Measurements from ENCODE around the gene IRF8. TPM values are rescaled to one million over a fixed set of nuclear protein-coding genes. Genes with fewer than 3 reads are reported as not detected.
"Not testable (repeated sequence)": the region's sequence is repeated elsewhere in the genome, so short reads cannot be mapped to it uniquely, and the experiment has no call there.

The IRF8 gene
- total RNA-seq, 1 donor from 2014 or later = 12.2 TPM

DNA sequence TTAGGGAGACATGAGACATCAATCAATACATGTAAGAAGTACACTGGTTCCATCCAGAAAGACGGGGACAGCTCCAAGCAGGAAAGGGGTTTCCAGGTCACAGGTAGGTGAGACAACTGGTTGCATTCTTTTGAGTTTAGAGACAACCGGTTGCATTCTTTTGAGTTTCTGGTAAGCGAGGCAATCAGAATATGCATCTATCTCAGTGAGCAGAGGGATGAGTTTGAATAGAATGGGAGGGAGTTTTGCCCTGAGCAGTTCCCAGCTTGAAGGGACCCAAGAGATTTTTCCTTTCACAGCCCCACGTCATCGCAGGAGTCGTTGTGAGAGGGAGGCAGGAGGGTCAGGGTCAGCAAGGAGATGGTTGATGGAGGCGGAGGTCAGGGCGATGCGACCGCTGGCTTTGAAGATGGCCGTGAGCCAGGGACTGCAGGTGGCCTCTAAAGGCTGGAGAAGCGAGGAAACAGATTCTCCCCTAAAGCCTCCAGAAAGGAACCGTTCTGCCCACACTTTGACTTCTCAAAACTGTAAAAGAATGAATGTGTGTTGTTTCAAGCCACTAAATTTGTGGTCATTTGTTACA, 36.5 kb downstream of the IRF8 start:
- DNase-seq = no peak

DNA sequence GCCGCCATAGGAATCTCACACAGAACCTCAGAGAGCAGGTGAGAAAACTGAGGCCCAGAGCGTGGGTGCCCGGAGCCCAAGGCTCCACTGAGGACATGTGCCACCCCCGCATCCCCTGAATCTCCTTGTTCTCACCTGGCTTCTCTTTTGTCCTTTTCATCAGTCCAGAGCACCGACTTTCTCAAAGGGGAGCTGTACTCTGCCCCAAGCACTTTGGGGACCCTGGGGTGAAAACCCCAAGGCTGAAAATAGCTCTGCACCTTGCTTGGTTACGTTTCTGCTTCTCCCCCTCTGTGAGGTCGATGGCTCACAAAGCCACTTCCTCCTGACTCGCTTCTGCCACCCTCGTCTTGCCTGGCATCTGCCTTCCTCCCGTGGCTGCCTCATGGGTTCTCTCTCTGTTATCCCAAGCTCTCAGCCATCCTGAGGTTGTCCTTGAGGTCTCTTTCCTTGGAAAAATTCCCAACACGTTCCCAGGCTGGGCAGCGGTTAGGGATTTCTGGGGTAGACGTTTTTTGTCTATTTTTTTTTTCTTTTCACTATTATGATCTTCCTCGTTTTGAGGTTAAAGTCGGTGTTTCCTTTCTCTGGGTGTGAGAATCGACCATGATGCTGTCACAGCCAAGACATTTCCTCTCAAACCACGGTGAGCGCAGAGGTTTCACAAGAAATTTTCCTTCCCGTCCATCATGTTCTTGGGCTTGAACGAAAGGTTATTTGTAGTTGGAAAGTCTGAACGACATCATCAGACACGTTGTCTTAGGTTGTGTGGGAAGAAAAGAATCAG, 37.2 kb downstream of the IRF8 start:
- peak; percentile 28 for DNase-seq

DNA sequence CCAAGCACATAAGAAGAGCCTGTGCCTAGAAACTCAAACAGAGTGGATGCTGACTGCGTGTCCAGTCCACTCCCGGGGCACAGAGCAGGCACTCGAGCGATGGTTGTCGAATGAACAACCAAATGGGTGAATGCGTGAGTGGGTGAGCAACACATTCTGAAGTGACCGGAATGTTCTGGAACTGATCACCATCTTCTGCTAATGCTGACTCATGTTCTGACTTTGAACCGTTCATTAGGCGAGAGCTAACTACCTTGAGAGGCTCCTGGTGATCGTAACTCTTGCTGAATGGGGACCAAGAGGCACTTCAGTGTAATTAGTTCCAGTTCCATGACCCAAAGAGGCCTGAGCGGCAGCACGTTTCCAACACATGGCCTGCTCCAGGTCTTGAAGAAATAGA, 37.9 kb downstream of the IRF8 start:
- DNase-seq = no peak

DNA sequence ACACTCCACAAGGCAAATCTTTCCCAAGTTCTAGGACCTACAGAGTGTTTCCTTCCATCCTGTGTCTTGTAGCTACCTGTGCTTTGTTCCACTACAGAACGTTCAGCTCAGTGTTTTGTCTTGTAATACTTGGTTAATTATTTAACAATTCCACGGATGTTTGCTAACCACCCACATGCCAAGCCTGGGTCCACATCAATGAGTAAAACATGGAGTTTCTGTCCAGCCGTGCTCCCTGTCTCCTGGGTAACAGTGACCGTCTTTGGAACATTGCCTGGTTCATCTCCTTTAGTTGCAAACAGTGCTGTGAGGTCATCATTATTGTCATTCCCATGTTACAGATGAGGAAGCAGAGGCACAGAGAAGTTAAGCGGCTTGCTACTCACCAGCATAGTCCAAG, 41.3 kb downstream of the IRF8 start:
- no peak for DNase-seq

DNA sequence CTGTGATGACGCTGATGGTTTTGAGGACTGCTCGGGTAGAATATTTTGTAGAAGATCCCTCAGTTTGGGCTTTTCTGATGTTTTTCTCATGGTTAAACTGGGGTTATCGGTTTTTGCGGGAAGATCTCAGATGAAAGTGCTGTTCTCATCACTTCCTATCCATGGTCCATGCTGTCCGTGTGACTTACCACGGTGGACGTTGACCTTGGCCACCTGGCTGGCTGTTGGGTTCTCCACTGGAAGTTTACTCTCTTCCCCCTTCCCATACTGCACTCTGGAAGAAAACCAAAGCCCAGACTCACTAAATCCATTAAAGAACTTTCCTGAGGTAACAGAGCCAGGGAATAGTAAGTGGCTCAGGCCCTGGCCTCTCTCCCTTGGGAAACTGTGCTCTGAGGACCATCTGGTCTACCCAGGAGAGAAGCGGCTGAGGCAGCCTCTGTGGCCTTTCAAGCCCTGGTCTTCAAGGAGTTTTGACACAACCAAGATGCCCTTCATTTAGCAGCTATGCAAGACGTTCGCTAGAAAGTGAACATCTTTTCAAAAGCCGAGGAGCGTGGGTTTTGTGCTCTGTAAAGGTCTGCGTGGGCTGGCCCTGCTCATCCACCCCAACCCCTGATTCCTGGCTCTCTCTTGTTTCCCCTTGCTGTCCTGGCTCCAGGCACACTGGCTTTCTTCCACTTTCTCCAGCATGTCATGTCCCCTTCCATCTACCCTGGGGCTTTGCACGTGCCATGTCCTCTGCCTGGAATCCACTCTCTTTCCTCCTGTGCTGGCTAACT, 43.1 kb downstream of the IRF8 start:
- no peak for DNase-seq

DNA sequence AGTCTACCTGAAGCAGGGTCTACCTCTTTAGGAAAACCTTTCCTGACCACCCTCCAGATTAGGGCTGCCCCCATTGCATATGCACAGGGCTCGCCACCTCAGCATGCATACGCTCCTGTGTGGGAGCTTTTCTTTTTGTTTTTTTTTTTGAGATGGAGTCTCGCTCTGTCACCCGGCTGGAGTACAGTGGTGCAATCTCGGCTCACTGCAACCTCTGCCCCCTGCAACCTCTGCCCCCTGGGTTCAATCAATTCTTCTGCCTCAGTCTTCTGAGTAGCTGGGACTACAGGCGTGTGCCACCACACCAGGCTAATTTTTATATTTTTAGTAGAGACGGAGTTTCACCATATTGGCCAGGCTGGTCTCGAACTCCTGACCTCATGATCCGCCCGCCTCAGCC, 43.7 kb downstream of the IRF8 start:
- not testable (repeated sequence) for DNase-seq

DNA sequence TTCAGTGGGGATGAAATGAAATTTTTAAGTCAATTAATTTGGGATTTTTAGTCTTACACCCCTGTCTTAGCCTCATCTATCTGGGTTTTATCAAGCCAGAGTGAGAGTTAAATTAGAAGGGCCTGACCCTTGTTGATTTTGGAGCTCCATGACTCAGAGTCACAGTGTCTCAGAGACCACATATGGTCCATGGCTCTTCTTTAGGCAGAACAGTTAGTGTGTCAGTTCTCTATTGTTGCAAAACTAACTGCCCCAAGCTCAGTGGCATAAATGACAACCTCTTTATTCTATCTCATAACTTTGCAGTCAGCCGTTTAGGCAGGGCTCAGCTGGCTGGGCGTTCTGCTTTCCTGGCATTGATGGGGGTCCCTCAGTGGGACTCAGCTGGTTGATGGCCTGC, 44.7 kb downstream of the IRF8 start:
- no peak for DNase-seq

DNA sequence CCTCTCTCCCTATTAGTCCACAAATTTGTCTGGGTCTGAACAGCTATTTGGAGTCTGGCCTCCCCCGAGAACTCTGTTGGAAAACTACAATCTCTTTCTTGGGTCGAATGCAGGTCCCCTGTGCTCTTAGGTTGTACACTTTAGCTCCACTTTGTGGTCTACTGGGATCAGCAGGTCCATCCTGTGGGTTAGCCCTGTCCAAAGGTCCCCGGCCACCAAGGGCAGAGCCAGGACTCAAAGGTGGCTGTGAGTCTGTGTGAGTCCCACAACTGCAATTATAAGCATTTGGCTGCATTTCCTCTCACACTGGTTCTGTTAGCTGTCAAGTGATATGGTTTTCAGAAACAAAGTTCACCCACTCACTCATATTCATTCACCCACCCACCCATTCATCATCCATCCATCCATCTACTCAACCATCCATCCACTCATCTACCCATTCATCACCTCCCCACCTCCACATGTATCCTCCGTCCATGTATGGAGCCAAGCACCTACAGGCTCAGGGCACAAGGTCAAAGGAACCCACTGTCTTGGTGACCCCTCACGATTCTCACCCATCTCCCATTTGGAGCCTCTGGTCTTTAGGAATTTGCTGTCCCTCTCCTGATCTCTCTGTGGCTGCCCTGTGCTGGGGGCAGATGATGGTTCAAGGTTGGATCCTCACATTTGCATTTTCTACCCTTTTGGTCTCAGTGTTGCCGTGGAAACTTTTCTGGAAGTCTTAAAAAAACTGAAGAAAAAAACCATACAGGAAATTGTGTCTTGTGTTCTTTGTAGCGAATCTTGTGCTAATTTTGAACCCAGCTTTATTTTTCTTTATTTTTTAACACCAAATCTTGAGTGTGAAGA, 45.8 kb downstream of the IRF8 start:
- DNase-seq = no peak

DNA sequence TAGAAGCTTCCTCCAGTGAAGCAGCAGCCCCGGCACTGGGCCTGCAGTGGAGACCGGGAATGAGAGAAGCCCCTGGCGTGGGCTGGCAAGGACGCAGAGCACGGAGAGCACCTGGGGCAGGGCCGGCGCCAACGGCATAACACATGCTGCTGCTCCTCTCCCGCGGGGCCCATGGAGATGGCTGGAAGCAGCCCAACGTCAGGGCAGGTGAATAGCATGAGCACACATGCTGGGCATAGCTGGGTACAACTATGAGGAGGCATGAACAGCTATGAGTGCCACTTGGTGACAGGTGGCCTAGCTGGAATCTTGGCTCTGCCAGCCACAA, 46.4 kb downstream of the IRF8 start:
- no peak for DNase-seq

DNA sequence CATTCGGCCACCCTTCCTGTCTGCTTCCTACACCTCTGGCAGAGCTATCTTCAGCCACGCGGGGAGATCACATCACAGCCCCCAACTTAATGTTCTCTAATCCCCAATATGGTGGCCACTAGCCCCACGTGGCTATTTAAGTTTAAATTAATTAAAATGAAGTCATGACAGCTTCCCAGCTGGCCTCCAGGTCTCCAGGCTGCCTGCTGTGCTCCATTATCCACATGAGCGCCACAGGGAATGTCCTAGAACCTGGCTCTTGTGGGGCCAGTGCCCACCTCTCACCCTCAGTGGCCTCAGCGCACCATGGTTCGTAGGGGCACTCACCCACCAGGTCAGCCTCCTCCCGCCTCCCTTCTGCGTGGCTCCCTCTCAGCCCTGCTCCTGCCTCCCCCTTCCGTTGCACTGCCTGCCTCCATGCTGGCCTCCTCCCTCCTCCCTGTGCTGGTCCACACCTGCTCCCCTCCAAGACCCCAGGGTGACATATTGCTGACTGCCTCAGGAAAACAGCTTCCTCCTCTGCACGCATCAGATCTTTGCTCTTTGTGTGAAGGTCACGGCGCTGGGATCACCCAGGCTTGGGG, 47.7 kb downstream of the IRF8 start:
- no peak for DNase-seq

DNA sequence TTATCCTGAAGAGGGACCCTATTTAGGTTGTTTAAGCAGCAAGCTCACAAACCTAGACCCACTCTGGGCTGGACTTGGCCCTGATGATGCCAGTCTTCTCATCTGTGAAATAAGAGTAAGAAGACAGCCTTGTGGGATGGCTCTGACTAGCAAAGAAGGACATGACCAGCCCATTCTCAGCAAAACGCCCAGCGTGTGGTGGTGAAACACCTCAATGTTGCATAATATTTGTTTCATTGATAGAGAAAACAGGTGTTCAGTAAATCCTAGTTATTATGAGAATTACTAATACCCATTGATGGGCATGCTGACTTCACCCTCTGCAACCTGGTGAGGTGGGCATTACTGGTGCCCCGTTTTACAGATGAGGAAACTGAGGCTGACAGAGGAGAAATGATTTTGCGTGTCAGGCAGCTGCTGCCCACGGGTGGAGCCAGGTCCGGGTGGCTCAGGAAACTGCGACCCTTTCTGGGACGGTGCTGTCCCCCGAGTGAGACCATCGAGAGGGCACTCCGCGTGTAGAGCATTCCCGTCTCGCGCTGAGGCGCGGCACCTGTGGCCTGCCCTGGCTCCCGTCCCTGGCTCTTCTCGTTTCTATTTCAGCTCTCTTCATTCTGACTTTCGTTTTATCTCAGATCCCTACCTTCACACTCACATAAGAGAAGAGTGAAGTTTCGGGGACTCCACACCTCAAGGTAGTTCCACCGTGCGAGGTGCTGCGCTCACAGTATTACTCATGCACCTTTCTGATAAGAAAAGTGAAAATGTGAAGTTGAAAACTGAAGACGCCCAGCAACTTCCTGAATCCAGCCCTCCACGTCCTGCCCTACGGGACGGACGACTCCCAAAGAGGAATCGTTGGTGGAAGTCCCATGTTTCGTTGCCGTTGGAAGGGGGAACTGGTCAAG, 48.5 kb downstream of the IRF8 start:
- no peak for DNase-seq

DNA sequence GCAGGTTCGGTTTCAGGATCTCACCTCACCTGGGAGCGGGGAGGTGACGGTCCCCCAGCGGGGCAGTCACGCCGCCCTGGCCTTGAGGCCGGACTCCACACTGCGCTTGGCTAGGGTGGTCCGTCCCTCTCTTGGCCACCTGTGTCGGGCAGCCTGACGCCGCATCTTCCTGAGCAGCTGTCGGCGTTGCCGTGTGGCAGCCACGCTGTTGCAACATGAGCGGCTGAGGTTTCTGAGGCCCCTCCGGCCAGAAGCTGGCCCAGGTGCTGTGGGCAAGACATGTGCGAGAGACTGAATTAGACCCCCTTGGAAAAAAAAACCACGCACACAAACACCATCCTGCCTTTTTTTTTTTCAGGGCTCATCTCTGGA, 49.2 kb downstream of the IRF8 start:
- no peak for DNase-seq

DNA sequence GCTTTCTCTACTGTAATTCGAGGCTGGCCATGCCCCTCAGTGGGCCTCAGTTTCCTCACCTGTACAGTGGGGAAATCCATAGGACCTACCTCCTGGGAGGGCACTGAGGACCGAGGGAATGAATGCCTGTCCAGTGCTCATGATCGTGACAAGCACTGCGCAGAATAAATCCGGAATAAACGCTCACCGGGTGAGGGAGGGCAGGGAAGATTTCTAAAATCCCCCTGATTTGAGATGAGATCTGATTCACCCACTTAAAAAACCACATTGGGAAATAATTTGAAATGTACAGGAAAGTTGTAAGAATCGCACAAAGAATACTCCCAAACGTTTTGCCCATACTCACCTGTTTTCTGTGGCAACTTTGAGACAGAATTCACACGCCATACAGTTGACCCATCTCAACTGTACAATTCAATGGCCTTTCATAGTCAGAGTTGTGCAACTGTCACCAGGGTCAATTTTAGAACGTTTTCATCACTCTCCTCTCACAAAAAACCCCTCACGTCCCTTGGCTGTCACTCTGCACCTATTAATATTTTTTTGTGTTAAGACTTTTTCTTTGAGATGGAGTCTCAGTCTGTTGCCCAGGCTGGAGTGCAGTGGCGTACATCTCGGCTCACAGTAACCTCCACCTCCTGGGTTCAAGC, 49.8 kb downstream of the IRF8 start:
- no peak for DNase-seq

DNA sequence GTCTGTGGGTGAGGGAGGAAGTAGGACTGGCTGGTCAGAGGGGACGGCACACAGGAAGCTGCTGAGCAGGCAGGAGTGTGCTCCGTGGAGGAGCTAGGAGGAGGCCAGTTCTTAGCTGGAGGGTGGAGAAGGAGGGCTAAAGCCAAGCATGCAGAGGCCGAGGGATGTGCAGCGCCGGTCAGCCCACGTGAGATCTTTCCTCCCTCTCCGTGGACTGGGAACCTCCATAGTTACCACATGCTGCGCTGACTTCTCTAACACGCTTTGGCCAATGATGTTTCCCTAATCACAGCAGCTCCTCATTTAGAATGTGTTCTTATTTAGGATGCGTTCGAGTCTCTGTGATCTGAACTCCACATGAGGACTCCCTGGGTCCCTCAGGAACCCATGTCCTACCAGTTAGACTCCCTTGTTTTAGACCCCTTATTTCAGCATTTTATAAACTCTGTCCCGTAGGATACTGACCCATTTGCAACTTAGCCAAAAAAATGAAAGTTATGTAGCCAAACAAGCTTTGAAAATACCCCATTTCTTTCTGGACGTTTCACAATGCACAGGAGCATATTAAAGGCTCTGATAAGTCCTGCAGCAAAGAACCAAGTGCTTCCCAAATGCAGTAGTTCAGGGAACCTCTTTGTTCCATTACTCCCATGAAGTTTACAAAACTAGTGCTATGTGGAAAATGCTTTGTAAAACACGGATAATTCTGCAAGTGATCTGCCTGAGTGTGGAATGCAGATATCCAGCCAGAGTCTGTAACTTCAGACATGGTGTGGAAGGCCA, 51.4 kb downstream of the IRF8 start:
- no peak for DNase-seq

DNA sequence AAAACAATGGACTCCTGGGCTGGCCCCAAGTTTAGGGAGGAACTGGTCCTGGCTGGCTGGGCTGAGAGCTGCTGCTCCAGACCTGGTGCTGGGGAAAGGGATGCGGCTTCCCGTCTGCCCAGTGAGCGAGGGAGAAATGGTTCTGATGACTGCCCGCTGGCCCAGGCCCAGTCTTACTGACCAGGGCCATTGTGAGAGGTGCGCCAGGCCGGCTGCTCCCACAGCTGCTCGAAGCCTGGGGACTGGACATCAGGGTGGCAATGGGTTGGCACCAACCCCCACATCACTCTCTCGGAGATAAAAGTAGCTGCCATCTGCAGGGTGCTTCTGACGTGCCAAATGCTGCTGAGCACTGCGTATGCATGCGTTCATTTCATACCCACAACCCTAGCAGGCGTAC, 53.2 kb downstream of the IRF8 start:
- DNase-seq = no peak

DNA sequence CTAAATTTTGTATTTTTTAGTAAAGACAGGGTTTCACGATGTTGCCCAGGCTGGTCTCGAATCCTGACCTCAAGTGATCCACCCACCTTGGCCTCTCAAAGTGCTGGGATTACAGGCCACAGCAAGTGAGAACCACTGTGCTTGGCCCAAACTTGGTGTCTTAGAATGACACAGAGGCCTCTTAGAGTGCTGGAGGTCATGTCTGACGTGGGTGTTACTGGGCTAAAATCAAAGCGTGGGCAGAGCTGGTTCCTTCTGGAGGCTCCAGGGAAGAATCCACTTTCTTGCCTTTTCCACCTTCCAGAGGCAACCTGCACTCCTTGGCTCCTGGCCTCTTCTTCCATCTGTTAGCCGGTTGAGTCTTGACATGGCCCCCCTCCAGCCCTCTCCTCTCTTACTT, 53.8 kb downstream of the IRF8 start:
- DNase-seq = no peak

DNA sequence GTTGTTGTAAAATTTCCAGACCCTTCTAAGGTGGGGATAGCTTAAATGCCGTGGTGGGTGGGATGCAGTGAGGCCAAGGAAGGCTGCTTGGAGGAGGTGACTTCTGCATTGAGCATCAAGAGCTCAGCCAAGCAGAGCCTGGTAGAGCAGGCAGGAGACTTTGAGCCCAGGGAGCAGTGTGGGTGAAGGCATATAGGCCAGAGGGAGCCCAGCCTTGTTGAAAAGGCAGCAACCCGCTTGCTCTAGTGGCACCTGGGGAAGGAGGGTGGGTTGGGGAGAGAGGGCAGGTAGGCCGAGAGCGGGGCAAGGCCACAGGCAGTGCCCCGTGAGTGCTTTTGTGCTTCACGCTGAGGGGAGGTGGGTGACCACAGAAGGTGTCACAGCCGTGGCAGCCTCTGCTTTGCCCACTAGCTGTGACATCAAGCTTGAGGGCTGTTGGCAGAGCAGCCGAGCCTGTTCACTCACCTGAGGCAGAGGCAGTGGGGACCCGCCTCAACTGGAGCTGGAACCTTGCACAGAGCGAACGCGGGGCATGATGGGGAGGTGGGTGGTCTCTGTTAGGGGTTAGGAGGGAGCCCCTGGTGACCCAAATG, 56.1 kb downstream of the IRF8 start:
- no peak for DNase-seq

DNA sequence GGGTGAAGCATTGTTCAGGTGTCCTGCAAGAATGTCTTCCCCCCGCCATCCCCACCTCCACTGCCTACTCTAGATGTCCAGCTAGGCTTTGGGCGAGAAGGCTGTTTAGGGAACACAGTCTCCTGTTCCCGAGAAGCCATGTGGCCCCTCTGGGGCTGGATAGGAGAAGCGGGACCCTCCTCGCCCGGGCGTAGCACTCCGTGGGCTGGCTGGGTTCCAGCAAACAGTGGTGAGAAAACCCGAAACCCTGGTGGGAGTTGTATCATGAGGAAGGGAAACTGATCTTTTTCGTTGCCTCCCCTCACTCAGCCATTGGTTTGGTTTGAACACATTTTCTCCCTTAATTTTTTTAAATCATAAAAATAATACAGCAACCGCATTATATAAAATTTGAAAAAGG, 56.6 kb downstream of the IRF8 start:
- DNase-seq = no peak

DNA sequence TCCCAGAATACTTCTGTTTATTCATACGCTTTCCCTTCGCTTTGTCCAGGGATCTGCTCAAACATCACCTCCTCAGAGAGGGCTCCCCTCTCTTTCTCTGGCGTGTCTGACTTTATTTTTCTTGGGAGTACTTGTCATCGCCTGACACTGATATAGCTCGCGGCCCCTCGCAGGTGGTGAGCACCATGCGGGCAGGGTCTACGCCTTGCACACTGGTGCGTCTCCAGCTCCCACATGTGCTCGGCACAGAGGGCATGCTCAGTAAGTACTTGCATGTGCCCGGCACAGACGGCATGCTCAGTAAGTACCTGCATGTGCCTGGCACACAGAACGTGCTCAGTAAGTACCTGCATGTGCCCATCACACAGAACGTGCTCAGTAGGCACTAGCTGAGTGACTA, 57.5 kb downstream of the IRF8 start:
- DNase-seq = no peak

DNA sequence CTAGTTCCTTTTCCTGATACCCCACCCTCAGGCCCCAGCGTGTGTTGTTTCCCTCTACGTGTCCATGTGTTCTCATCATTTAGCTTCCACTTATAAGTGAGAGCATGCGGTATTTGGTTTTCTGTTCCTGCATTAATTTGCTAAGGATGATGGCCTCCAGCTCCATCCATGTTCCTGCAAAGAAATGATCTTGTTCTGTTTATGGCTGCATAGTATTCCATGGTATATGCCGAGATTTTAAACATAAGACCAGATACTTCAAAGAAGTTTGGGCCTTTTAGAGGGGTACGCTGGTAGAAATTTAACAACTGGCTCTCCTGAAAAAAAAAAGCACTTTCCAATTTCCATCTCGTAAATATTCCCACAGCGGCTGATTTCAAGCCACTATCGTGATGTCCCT, 59.8 kb downstream of the IRF8 start:
- no peak for DNase-seq

All from tongue (tissue), 2 donors.